Dendritic cell treated with granulocyte-macrophage colony-stimulating factor and Interleukin-4, amounts not matched to agents 40 ng/mL and 50 ng/mL, for 4 days (primary cell): Measurements from ENCODE around the gene UGT1A5.
"Not testable (repeated sequence)": the region's sequence is repeated elsewhere in the genome, so short reads cannot be mapped to it uniquely, and the experiment has no call there.

Experiments
- H3K27ac Mint-ChIP-seq: one replicate; pipeline ENCODE4 v1.8.0; 2022; ENCODE audit warnings: mild to moderate bottlenecking, mixed read lengths
- H3K27me3 Mint-ChIP-seq: one replicate; pipeline ENCODE4 v1.8.0; 2022; ENCODE audit warnings: mild to moderate bottlenecking, mixed read lengths
- H3K36me3 Mint-ChIP-seq: one replicate; pipeline ENCODE4 v1.8.0; 2022; ENCODE audit warnings: low read depth, mixed read lengths
- H3K4me1 Mint-ChIP-seq: one replicate; pipeline ENCODE4 v1.8.0; 2022; ENCODE audit warnings: low read depth, mixed read lengths
- H3K4me3 Mint-ChIP-seq: one replicate; pipeline ENCODE4 v1.8.0; 2022; ENCODE audit warnings: mild to moderate bottlenecking, moderate library complexity, mixed read lengths
- H3K9me3 Mint-ChIP-seq: one replicate; pipeline ENCODE4 v1.8.0; 2022; ENCODE audit warnings: mixed read lengths
- intact Hi-C: fragments of 100-400 bp; cut with micrococcal nuclease; formaldehyde crosslinking; loops from one replicate; pipeline ENCODE4 v1.15.0; 2022

The UGT1A5 gene

DNA sequence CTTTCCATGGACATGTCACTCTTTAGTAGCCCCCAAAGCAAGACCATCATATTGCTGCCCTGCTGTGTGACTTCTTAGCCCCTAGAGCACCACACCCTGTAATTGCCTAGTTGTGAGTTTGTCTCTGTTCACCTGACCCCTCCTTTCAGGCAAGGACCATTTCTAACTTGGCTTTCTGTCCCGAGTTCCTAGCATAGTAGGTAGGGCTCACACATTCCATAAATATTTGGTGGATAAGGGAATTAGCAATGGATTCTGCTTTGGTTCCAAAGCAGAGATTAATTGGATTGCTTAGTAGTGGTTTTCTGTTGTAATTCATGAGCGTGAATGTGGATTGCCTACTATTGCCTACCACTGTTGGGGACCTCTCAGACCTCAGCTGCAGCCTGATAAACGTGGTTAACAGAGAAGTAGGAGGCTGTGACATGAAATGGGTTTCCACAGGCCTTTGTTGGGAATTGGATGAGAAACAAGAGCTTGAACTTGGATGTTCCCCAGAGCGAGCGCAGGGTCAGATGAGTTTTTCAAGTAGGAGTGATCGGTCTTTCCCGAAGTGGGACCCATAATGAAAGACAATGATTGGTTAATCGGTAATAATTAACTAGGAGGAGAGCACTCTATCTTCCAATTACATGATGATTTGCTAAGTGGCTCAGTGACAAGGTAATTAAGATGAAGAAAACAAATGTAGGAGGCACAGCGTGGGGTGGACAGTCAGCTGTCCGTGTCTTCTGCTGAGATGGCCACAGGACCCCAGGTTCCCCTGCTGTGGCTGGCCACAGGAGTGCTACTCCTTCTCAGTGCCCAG, 34.0 kb downstream of the UGT1A5 start:
- H3K36me3 Mint-ChIP-seq, result no peaks in the 10 kb centered on the region
- no peak overlapping the region for H3K27ac Mint-ChIP-seq
- intact Hi-C loops, result no loop called here
- peaks cover 6% of the 10 kb centered on the region for H3K27me3 Mint-ChIP-seq
- peaks cover 24% of the 10 kb centered on the region for H3K9me3 Mint-ChIP-seq
- H3K4me3 Mint-ChIP-seq, result no peak overlapping the region
- H3K4me1 Mint-ChIP-seq, result no peaks in the 10 kb centered on the region

DNA sequence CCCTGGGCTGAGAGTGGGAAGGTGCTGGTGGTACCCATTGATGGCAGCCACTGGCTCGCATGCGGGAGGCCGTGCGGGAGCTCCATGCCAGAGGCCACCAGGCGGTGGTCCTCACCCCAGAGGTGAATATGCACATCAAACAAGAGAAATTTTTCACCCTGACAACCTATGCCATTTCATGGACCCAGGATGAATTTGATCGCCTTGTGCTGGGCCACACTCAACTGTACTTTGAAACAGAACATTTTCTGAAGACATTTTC, 34.5 kb downstream of the UGT1A5 start:
- H3K4me1 Mint-ChIP-seq, result no peaks in the 10 kb centered on the region
- no peak overlapping the region for H3K4me3 Mint-ChIP-seq
- peaks cover 29% of the 10 kb centered on the region for H3K9me3 Mint-ChIP-seq
- peaks cover 6% of the 10 kb centered on the region for H3K27me3 Mint-ChIP-seq
- no peak overlapping the region for H3K27ac Mint-ChIP-seq
- intact Hi-C loops, result no loop called here
- no peaks in the 10 kb centered on the region for H3K36me3 Mint-ChIP-seq

DNA sequence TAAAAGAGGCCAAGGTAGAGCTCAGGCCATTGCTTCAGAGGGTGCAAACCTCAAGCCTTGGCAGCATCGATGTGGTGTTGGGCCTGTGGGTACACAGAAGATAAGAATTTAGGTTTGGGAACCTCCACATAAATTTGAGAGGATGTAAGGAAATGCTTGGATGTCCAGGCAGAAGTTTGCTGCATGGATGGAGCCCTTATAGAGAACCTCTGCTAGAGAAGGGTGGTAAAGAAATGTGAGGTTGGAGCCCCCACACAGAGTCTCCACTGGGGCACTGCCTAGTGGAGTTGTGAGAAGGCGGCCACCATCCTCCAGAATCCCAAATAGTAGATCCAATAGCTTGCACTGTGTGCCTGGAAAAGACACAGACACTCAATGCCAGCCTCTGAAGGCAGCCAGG, 38.0 kb downstream of the UGT1A5 start:
- H3K27ac Mint-ChIP-seq, H3K27me3 Mint-ChIP-seq, H3K36me3 Mint-ChIP-seq, intact Hi-C loops, H3K4me3 Mint-ChIP-seq, H3K4me1 Mint-ChIP-seq: not testable (repeated sequence)
- peaks cover 29% of the 10 kb centered on the region for H3K9me3 Mint-ChIP-seq

DNA sequence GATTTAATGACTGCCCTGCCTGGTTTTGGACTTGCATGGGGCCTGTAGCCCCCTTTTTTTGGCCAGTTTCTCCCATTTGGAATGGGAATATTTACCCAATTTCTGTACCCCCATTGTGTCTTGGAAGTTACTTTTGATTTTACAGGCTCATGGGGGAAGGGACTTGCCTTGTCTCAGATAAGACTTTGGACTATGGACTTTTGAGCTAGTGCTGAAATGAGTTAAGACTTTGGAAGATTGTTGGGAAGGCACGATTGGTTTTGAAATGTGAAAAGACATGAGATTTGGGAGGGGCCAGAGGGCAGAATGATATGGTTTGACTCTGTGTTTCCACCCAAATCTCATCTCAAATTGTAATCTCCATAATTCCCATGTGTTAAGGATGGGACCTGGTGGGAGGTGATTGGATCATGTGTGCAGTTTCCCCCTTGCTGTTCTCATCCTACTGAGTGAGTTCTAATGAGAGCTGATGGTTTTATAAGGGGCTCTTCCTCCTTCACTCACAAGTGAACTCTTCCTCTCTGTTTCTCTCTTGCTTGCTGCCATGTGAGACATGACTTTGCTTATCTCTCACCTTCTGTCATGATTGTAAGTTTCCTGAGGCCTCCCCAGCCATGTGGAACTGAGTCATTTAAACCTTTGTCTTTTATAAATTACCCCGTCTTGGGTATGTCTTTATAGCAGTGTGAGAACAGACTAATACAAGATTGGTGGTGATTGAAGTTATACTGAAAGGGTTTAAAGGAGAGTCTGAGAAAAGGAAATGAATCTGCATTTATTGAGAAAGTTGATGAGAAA, 38.7 kb downstream of the UGT1A5 start:
- H3K27ac Mint-ChIP-seq, H3K4me1 Mint-ChIP-seq, intact Hi-C loops, H3K4me3 Mint-ChIP-seq, H3K36me3 Mint-ChIP-seq, H3K27me3 Mint-ChIP-seq: not testable (repeated sequence)
- H3K9me3 Mint-ChIP-seq, result peaks cover 29% of the 10 kb centered on the region

DNA sequence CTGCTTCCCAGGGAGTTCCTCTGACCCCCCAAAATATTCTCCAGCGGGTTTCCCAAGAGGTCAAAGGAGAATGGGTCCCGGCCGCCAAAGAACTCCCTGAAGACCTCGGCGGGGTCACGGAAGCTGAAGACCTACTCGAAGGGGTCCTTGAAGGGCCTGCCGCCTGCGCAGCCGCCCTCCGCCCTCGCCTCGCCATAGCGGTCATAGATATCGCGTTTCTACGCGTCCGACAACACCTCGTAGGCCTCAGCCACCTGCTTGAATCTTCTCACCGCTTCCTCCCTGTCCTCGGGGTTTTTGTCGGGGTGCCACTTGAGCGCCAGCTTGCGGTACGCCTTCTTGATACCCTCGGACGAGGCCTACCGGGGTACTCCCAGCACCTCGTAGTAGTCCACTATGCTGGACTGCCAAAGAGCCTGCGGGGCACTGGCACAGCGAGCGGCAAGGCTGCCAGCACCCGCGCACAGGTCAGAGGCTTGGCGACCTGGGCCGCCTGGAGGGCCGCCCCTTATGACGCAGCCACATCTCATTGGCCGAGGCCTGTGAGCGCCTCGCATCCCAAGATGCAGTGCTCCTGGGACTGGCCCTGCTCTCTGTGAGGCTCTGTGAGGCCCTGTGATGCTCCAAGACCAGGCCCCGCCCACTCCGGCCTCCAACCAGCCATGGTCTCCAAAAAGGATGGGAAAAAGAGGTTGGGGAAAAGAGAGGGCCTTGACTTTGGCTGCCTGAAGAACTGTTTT, 42.3 kb downstream of the UGT1A5 start:
- no peaks in the 10 kb centered on the region for H3K4me1 Mint-ChIP-seq
- H3K27me3 Mint-ChIP-seq, result peaks cover 2% of the 10 kb centered on the region
- no peak overlapping the region for H3K4me3 Mint-ChIP-seq
- H3K36me3 Mint-ChIP-seq, result no peaks in the 10 kb centered on the region
- no peak overlapping the region for H3K27ac Mint-ChIP-seq
- peaks cover 21% of the 10 kb centered on the region for H3K9me3 Mint-ChIP-seq
- intact Hi-C loops, result no loop called here

DNA sequence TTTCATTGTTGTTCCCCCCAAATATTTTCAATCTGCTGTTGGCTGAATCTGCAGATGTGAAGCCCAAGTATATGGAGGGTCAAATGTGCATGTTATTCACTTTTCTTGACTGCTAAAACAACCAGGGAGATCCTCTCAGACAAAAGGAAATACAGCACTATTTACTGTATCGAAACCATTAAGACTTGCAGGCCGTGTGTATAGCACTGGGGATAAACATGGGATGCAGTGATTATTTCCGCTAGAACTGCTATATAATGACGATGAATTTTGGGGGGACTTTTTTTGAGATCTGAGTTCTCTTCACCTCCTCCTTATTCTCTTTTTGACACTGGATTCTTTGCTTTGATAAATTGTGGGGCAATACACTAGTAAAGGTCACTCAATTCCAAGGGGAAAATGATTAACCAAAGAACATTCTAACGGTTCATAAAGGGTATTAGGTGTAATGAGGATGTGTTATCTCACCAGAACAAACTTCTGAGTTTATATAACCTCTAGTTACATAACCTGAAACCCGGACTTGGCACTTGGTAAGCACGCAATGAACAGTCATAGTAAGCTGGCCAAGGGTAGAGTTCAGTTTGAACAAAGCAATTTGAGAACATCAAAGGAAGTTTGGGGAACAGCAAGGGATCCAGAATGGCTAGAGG, 43.8 kb downstream of the UGT1A5 start:
- H3K27me3 Mint-ChIP-seq, result peaks cover 2% of the 10 kb centered on the region
- intact Hi-C loops, result no loop called here
- H3K4me1 Mint-ChIP-seq, result no peaks in the 10 kb centered on the region
- peaks cover 6% of the 10 kb centered on the region for H3K9me3 Mint-ChIP-seq
- no peaks in the 10 kb centered on the region for H3K36me3 Mint-ChIP-seq
- no peak overlapping the region for H3K4me3 Mint-ChIP-seq
- no peak overlapping the region for H3K27ac Mint-ChIP-seq

DNA sequence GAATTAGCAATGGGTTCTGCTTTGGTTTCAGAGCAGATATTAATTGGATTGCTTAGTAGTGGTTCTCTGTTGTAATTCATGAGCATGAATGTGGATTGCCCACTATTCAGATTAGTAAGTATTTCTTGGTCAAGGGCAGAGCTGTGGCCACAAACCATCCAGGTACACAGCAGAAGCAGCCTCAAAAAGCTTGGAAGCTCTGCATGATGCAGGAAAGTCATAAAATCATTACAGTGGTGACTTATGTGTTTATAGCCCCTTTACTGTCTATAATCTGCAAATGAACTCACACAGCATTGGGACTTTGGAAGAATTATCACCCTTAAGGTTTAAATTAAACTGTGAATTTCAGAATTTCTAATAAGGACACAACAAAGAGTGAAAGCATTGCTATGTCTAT, 45.4 kb downstream of the UGT1A5 start:
- intact Hi-C loops, result no loop called here
- Mint-ChIP-seq H3K9me3 (no peaks in the 10 kb centered on the region), H3K27me3 (peaks cover 2% of the 10 kb centered on the region), H3K4me1 (no peaks in the 10 kb centered on the region), H3K36me3 (no peaks in the 10 kb centered on the region), H3K4me3 (no peak overlapping the region), H3K27ac (no peak overlapping the region)

DNA sequence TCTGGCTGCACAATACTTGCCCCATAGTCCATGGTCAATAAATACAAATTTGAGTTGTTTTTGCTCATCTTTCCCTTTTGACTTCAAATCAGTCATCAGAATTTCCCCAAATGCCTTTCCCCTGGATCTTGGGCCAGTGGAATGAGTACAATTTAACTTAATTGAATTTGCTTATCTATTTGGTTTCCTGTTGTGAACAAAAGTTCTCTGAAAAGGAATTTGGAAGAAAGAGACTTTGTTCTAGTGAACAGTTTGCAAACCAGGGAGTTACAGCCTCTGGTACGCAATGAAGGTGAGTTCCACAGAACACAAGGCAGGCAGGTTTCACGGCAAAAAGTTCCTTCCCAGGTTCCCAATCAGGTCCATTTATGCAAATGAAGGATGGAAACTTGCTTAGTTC, 46.1 kb downstream of the UGT1A5 start:
- H3K27me3 Mint-ChIP-seq, result peaks cover 4% of the 10 kb centered on the region
- H3K4me3 Mint-ChIP-seq, result no peak overlapping the region
- H3K9me3 Mint-ChIP-seq, result no peaks in the 10 kb centered on the region
- no peak overlapping the region for H3K27ac Mint-ChIP-seq
- no peaks in the 10 kb centered on the region for H3K36me3 Mint-ChIP-seq
- H3K4me1 Mint-ChIP-seq, result no peaks in the 10 kb centered on the region
- intact Hi-C loops, result no loop called here

DNA sequence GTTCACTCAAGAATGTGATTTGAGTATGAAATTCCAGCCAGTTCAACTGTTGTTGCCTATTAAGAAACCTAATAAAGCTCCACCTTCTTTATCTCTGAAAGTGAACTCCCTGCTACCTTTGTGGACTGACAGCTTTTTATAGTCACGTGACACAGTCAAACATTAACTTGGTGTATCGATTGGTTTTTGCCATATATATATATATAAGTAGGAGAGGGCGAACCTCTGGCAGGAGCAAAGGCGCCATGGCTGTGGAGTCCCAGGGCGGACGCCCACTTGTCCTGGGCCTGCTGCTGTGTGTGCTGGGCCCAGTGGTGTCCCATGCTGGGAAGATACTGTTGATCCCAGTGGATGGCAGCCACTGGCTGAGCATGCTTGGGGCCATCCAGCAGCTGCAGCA, 47.3 kb downstream of the UGT1A5 start, which contains the start of gene UGT1A1:
TSS of gene UGT1A1 (plus strand) at position 228 of the 400 bp plus-strand sequence. CDS start at position 246, 18 bp downstream.
- Mint-ChIP-seq H3K4me3 (no peak within 1 kb of the TSS), H3K36me3 (no peaks in the 10 kb centered on the region), H3K27ac (no peak within 1 kb of the TSS), H3K27me3 (peaks cover 7% of the 10 kb centered on the region), H3K4me1 (no peaks in the 10 kb centered on the region), H3K9me3 (no peaks in the 10 kb centered on the region)
- intact Hi-C loops, result no loop called here

DNA sequence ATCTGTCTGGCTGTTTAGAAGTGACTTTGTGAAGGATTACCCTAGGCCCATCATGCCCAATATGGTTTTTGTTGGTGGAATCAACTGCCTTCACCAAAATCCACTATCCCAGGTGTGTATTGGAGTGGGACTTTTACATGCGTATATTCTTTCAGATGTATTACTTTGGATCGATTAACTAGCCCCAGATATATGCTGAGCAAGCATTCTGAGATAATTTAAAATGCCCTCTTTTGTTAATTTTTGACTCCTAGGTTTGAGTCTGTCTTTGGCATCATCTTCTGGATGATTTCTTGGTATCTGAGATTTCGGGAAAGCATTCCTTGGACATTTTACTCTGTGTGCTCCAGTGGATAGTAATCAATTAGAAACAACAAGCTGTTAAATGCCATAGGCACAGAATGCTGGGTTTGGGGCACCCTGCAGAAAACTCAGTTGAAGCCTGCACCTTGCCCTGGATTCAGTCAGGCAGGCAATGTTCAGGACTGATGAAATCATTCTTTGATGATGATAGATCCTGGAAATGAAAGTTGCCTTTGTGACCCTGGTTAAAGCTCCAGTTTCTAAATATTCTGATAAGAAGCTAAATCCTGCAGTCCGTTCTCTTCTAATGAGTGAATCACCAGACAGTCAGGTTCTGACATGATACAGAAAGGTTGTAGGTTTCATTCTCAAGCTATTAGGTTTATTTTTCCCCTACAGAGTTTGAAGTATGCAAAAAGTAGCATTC, 48.5 kb downstream of the UGT1A5 start:
- H3K27ac Mint-ChIP-seq, result no peak overlapping the region
- no peaks in the 10 kb centered on the region for H3K4me1 Mint-ChIP-seq
- no peak overlapping the region for H3K4me3 Mint-ChIP-seq
- peaks cover 7% of the 10 kb centered on the region for H3K27me3 Mint-ChIP-seq
- intact Hi-C loops, result no loop called here
- no peaks in the 10 kb centered on the region for H3K36me3 Mint-ChIP-seq
- H3K9me3 Mint-ChIP-seq, result peaks cover 3% of the 10 kb centered on the region

DNA sequence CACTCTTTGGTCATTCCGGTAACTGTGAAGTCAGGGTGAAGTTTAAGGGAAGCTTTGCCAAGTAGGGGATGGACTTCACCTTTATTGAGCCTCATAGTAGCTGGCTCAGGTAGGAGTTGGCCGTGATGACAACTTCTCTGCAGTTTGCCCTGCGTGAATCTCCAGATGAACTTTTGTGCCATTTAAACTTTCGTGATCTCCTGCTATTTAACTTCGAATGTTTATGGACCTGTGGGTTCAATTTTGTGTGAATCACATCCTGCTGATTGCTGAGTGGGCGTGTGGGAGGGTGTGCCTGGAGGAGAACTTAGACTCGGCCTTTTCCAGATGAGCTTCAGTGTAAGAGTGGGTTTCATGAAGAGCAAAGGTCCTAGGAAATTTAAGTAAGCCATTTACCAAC, 51.6 kb downstream of the UGT1A5 start:
- no peaks in the 10 kb centered on the region for H3K4me1 Mint-ChIP-seq
- H3K27me3 Mint-ChIP-seq, result peaks cover 7% of the 10 kb centered on the region
- H3K4me3 Mint-ChIP-seq, result no peak overlapping the region
- intact Hi-C loops, result no loop called here
- H3K9me3 Mint-ChIP-seq, result peaks cover 8% of the 10 kb centered on the region
- H3K36me3 Mint-ChIP-seq, result no peaks in the 10 kb centered on the region
- H3K27ac Mint-ChIP-seq, result no peak overlapping the region

DNA sequence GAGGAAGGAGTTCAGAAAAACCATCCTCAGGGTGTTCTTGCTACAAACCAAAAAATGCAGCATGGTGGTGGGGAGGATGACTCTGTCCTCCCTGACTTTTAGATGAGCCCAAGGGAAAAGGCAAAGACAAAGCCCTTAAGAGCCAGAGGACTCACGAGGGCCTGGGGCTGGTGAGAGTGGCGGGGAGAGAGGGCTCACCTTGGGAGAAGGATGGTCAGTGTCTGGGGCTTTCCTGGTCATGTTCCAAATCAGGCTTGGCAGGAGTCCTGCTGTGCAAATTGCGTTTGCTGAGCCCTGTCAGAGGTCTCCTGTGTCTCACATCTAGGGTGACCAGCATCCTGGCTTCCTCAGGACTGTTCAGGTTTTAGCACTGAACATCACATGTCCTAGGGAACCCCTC, 52.1 kb downstream of the UGT1A5 start:
- intact Hi-C loops, result no loop called here
- Mint-ChIP-seq H3K36me3 (no peaks in the 10 kb centered on the region), H3K27ac (no peak overlapping the region), H3K27me3 (peaks cover 7% of the 10 kb centered on the region), H3K4me3 (no peak overlapping the region), H3K4me1 (no peaks in the 10 kb centered on the region), H3K9me3 (peaks cover 8% of the 10 kb centered on the region)

DNA sequence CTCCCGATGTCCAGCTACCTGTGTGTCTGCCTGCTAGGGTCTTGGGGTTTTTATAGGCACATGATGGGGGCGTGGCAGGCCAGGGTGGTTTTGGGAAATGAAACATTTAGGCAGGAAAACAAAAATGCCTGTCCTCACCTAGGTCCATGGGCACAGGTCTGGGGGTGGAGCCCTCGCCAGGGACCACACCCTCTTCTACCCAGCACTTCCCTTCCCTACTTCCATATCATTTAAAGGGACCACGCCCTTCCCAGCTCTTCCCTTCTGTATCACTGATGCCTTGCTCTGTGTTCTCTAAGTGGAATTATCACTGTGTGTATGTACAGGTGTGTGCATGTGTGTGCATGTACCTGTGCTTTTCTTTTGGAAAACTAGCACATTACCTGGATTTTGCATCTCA, 53.7 kb downstream of the UGT1A5 start:
- H3K27ac Mint-ChIP-seq, result no peak overlapping the region
- H3K4me1 Mint-ChIP-seq, result no peaks in the 10 kb centered on the region
- no peaks in the 10 kb centered on the region for H3K36me3 Mint-ChIP-seq
- H3K9me3 Mint-ChIP-seq, result peaks cover 8% of the 10 kb centered on the region
- H3K27me3 Mint-ChIP-seq, result peaks cover 7% of the 10 kb centered on the region
- intact Hi-C loops, result no loop called here
- H3K4me3 Mint-ChIP-seq, result no peak overlapping the region
